Activated effector memory CD4-positive, alpha-beta T cell treated with Interleukin-2 at 50 U/mL for 16 hours (primary cell): ENCODE data around the gene MZT2A.
"Not testable (repeated sequence)": the region's sequence is repeated elsewhere in the genome, so short reads cannot be mapped to it uniquely, and the experiment has no call there.

Source experiments
- DNase-seq: peaks from one replicate; pipeline ENCODE4 v3.0.0-alpha.2; 2020

The MZT2A gene

GRCh38 chr2:131445896-131446295 lies 46.3 kb downstream of the MZT2A start:
- no peak for DNase-seq

DNA sequence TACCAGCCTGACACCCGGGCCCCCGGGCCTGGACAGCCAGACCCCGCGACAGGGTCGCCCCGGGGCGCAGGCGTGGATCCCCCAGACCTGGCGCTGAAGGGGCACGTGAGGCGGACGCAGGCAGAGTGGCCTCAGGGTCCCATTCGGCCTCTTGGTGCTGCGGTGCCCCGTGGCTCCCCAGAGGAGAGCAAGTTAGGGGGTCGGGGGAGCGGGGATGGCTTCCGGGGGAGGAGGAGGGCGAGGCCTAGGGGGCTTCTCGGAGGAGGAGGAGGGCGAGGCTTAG lies 46.7 kb downstream of the MZT2A start:
- not testable (repeated sequence) for DNase-seq

DNA sequence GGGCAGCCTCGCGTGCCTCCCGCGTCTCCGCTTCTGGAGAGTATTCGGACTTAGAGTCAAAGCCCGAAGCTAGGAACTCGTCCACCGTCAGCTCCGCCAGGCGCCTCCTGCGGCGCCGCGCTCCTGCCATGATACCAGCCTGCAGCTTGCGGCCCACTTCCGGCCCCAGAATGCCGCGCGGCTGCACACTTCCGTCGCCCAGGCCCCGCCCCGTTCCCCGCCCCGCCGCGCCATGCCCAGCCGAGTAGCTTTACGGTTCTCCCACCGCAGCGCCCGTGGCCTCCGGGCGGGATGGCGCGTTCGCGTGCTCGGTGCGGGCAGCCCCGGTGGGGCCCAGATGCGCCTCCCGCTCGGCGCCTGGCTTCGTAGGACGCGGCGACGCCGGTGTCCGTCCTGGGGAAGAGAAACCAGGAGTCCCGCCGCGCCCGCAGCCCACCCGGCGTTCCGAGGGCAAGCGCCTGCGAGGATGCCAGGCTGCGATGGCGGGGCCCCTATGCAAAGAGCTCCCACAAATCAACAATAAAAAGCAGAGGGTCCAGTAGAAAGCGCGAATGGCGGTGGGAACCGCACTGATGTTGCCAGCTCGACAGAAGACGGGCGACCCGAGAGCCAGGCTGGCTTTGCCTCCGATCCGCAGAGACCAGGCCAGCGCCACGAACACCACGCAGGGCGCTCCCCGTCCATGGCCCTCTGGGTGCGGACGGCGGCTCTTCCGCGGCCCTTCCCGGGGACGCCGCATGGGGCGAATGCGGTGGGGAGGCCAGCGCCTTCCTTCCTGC lies 47.3 kb downstream of the MZT2A start:
- DNase-seq = not testable (repeated sequence)

DNA sequence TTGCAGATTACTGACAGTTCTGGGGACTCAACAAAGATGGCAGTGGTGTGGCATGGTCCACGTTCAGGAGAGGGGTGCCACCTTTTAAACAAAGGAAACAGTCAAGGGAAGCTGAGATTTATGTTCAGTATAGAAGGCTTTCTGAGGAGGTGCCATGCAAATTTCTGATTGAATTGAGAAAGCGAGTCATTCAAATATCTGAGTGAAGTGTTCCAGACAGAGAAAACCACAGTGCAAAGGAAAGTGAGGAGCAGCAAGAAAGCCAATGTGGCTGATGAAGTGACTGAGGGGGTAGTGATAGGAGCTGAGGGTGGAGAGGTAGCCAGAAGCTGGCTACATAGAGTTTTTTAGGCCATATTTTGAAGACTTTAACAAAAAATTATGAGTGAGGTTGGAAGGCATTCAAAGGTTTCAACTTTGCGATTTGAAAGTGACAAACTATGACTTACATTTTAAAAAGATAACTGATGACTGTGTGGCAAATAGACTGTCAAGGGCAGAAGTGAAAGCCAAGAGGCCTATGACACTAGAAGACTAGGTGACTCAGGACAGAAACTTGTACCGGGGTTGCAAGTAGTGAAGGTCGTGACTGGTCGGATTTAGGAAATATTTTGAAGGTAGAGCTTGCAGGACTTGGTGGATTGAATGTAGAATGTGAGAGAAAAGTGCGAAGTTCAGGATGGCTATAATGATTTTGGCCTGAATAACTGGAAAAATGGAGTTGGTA lies 51.3 kb downstream of the MZT2A start:
- DNase-seq = not testable (repeated sequence)
